IPS DF 19.7 (cell line): ENCODE results near the gene DYNLT2.
"Not testable (repeated sequence)": the region's sequence is repeated elsewhere in the genome, so short reads cannot be mapped to it uniquely, and the experiment has no call there.

Experiments used
- DNase-seq: peaks from one replicate; pipeline ENCODE4 v3.0.0-alpha.2; 2013; ENCODE audit warnings: low read depth, low spot score

Gene DYNLT2

GRCh38 chr6:169701311-169701953 lies 49.9 kb downstream of the DYNLT2 start:
- DNase-seq = no peak

- no peak for DNase-seq
These were observed 51.1 kb downstream of the DYNLT2 start for GRCh38 chr6:169700296-169700695.

- not testable (repeated sequence) for DNase-seq
These were observed 54.3 kb downstream of the DYNLT2 start for GRCh38 chr6:169697115-169697514.

- no peak for DNase-seq
These were observed 56.2 kb downstream of the DYNLT2 start for GRCh38 chr6:169695131-169695530.

GRCh38 chr6:169692516-169692915 lies 58.9 kb downstream of the DYNLT2 start:
- DNase-seq = no peak

GRCh38 chr6:169691260-169691659 lies 60.1 kb downstream of the DYNLT2 start:
- DNase-seq = no peak
